MM.1S (cell line): ENCODE measurements around the gene JAGN1.

Experiments used
- EZH2 ChIP-seq: fragments of 300-600 bp; sonication (generic); optimal IDR thresholded peaks from 2 replicates; pipeline ENCODE3; 2017; ENCODE audit warnings: low read depth, mild to moderate bottlenecking, antibody characterized with exemption, low read length, mixed read lengths
- EZH2phosphoT487 ChIP-seq: fragments of 300-600 bp; sonication (generic); IDR thresholded peaks from 2 replicates; pipeline ENCODE4 v1.6.1; 2018; ENCODE audit warnings: antibody characterized with exemption, low read length
- TF ChIP-seq, protein P1 (sequence below): fragments of 300-600 bp; sonication (generic); IDR thresholded peaks from 2 replicates; pipeline ENCODE4 v1.5.1; 2016; ENCODE audit warnings: antibody characterized with exemption, low read length, mixed read lengths

DNA sequence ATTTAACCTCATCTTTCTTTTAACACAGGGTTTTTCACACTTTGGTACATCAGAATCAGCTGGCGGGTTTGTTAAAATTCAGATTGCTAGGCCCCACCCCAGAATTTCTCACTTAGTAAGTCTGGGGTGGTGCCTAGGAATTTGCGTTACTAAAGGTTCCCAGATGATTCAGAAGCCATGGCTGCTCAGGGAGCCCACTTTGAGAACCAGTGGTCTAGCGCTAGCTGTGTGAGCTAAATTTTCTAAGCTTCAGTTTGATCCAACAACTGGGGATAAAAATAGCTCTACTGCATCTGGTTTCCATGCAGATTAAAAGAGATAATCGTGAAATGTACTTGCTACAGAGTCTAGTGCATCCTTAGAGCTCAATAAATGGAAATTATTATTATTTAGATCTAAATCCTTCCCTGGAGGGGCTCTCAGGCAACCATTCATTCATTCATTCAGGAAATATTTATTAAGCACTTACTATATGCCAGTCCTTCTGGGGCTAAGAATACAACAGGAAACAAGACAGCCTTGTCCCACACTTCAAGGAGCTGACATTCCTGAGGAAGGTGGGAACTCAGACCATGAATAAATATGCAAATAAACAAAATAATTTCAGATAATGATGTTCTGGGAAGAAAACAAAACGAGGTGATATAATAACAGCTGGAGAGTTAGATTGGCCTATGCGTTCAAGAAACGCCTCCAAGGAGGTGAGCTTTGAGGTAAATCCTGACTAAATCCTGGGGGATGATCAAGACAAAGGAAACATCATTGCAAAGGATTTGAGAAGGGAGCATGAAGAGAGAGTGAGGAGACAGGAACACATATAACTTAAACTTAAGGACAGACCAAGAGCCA is 6.5 kb upstream of the JAGN1 start:
- TF ChIP-seq, protein P1, sequence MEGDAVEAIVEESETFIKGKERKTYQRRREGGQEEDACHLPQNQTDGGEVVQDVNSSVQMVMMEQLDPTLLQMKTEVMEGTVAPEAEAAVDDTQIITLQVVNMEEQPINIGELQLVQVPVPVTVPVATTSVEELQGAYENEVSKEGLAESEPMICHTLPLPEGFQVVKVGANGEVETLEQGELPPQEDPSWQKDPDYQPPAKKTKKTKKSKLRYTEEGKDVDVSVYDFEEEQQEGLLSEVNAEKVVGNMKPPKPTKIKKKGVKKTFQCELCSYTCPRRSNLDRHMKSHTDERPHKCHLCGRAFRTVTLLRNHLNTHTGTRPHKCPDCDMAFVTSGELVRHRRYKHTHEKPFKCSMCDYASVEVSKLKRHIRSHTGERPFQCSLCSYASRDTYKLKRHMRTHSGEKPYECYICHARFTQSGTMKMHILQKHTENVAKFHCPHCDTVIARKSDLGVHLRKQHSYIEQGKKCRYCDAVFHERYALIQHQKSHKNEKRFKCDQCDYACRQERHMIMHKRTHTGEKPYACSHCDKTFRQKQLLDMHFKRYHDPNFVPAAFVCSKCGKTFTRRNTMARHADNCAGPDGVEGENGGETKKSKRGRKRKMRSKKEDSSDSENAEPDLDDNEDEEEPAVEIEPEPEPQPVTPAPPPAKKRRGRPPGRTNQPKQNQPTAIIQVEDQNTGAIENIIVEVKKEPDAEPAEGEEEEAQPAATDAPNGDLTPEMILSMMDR = no peak
- TF ChIP-seq EZH2 = no peak
- no peak for TF ChIP-seq EZH2phosphoT487
